ENCODE results near the gene QKI. TPM values are rescaled to one million over a fixed set of nuclear protein-coding genes. Genes with fewer than 3 reads are reported as not detected.

The QKI gene
- polyA plus RNA-seq, 1 donor (not counting 4 experiments of a cell fraction or from before 2014, with no cell fraction given) = 53.3 TPM

DNA sequence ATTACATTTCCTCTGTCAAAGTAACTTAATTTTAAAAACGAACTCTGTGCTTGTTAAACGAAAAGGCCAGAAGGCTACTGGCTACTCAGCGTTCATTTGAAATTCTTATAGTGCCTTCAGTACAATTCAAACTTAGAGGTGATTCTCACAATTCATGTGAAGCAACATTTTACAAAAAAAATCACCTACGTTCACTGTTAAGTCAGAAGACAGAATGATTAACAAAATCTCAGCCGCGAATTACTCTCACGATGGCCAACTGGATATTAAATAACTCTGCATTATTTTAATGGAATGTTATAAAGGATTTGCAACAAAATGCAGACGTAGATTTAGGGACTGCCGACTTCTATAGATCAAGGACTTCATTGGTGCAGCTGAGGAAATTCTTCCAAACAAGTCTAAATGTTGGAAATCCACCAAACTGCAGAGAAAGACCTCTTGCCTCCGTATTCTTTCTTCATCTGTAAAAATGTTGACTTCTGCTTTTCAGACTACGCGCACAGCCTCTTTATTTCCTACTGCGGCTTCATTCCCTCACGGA lies 1.6 kb upstream of the QKI start:
- Histone ChIP-seq H3K4me2 (ENCODE audit: control insufficient read depth, extremely low read depth, insufficient read depth, low read depth, low read length) (peak overlapping the region; percentile 96), H2AFZ (ENCODE audit: control insufficient read depth, low read length) (peak overlapping the region; percentile 87), H3K4me3 (ENCODE audit: control insufficient read depth in 2 of 3, extremely low read depth in 1 of 3, insufficient read depth in 2 of 3, low read depth in 1 of 3, low read length in 3 of 3) (peak overlapping the region; percentile 57 to 87 (median 72)), H3K9me3 (ENCODE audit: control insufficient read depth, low read depth, low read length) (no peaks in the 10 kb centered on the region), H4K20me1 (ENCODE audit: control insufficient read depth, extremely low read depth, insufficient read depth, low read length) (no peaks in the 10 kb centered on the region), H3K79me2 (ENCODE audit: control insufficient read depth, insufficient read depth, low read length) (peaks cover 26% of the 10 kb centered on the region), H3K27ac (ENCODE audit: control insufficient read depth, insufficient read depth, low read length) (peak overlapping the region; percentile 81), H3K27me3 (ENCODE audit: control insufficient read depth, extremely low read depth, insufficient read depth, low read length) (no peaks in the 10 kb centered on the region), H3K4me1 (ENCODE audit: control insufficient read depth, extremely low read depth, insufficient read depth, low read length) (peaks cover 3% of the 10 kb centered on the region), H3K9ac (ENCODE audit: control insufficient read depth, extremely low read depth, insufficient read depth, low read length) (peak overlapping the region; percentile 94), H3K9me1 (ENCODE audit: control insufficient read depth, extremely low read depth, insufficient read depth, low read length) (no peaks in the 10 kb centered on the region), H3K36me3 (ENCODE audit: control insufficient read depth in 2 of 2, extremely low read depth in 1 of 2, insufficient read depth in 2 of 2, low read length in 2 of 2) (no peaks in the 10 kb centered on the region)
- DNase-seq (ENCODE audit: low read depth, low spot score) (no peak), FAIRE-seq (no peak)
- TF ChIP-seq EZH2 (IDR thresholded peaks at IDR 0.05; ENCODE audit: low read length) = no peak
- TF ChIP-seq, protein P1, sequence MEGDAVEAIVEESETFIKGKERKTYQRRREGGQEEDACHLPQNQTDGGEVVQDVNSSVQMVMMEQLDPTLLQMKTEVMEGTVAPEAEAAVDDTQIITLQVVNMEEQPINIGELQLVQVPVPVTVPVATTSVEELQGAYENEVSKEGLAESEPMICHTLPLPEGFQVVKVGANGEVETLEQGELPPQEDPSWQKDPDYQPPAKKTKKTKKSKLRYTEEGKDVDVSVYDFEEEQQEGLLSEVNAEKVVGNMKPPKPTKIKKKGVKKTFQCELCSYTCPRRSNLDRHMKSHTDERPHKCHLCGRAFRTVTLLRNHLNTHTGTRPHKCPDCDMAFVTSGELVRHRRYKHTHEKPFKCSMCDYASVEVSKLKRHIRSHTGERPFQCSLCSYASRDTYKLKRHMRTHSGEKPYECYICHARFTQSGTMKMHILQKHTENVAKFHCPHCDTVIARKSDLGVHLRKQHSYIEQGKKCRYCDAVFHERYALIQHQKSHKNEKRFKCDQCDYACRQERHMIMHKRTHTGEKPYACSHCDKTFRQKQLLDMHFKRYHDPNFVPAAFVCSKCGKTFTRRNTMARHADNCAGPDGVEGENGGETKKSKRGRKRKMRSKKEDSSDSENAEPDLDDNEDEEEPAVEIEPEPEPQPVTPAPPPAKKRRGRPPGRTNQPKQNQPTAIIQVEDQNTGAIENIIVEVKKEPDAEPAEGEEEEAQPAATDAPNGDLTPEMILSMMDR (optimal IDR thresholded peaks at IDR 0.05 in 1 of 3, IDR thresholded peaks at IDR 0.05 in 1 of 3, conservative IDR thresholded peaks at IDR 0.05 in 1 of 3; ENCODE audit: extremely low read depth in 1 of 3, insufficient read depth in 2 of 3, low read length in 3 of 3) = no peak
- dilution Hi-C loops (cut with MboI; ENCODE audit: extremely low pct_ligation_motif_present, low sequenced_read_pairs) = no loop called here

DNA sequence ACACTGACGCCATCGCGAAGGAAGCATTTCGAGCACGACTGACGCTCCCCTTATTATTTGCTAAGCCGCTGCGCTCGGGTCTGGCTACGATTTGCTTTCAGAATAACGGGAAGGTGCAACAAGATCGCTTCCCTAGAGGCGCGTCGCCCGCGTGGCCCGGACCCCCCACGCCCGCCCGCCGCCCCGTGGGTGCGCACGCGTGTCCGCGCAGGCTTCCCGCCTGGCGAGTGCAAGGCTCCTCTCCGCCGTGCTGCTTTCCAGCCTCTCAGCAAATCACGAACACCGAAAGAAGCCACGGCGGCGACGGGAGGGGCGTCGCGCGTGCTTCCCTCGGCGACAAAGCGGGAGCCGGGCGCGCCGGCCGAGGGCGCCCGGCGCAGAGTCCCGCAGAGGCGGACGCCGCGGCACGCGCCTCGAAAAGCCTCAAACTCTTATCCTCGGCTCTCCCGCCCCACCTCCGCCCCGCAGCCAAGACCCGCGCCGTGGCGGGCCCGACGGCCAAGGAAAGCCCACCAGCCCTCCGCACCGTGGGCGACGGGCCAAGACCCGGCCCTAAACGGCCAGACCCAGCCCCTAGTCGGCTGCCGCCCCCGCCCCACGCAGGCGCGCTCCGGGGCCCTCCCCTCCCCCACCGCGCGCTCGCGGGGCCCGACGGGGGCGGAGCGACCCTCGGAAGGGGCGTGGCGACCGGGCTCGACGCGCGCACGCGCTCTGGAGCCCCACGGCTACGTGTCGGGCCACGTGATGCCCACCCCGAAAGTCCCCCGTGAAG lies 987 bp upstream of the QKI start:
- Histone ChIP-seq H3K27me3 (ENCODE audit: control insufficient read depth, extremely low read depth, insufficient read depth, low read length) (no peaks in the 10 kb centered on the region), H3K4me2 (ENCODE audit: control insufficient read depth, extremely low read depth, insufficient read depth, low read depth, low read length) (peak overlapping the region; percentile 96), H3K4me1 (ENCODE audit: control insufficient read depth, extremely low read depth, insufficient read depth, low read length) (peaks cover 8% of the 10 kb centered on the region), H3K36me3 (ENCODE audit: control insufficient read depth in 2 of 2, extremely low read depth in 1 of 2, insufficient read depth in 2 of 2, low read length in 2 of 2) (no peaks in the 10 kb centered on the region), H3K4me3 (ENCODE audit: control insufficient read depth in 2 of 3, extremely low read depth in 1 of 3, insufficient read depth in 2 of 3, low read depth in 1 of 3, low read length in 3 of 3) (peak overlapping the region; percentile 57 to 87 (median 72)), H3K27ac (ENCODE audit: control insufficient read depth, insufficient read depth, low read length) (peak overlapping the region; percentile 81), H3K9me1 (ENCODE audit: control insufficient read depth, extremely low read depth, insufficient read depth, low read length) (no peaks in the 10 kb centered on the region), H4K20me1 (ENCODE audit: control insufficient read depth, extremely low read depth, insufficient read depth, low read length) (peaks cover 3% of the 10 kb centered on the region), H3K79me2 (ENCODE audit: control insufficient read depth, insufficient read depth, low read length) (peaks cover 33% of the 10 kb centered on the region), H2AFZ (ENCODE audit: control insufficient read depth, low read length) (peak overlapping the region; percentile 87), H3K9me3 (ENCODE audit: control insufficient read depth, low read depth, low read length) (no peaks in the 10 kb centered on the region), H3K9ac (ENCODE audit: control insufficient read depth, extremely low read depth, insufficient read depth, low read length) (peak overlapping the region; percentile 94)
- FAIRE-seq (no peak), DNase-seq (ENCODE audit: low read depth, low spot score) (no peak)
- dilution Hi-C loops (cut with MboI; ENCODE audit: extremely low pct_ligation_motif_present, low sequenced_read_pairs) = no loop called here
- TF ChIP-seq EZH2 (IDR thresholded peaks at IDR 0.05; ENCODE audit: low read length) = no peak
- TF ChIP-seq, protein P1 (optimal IDR thresholded peaks at IDR 0.05 in 1 of 3, IDR thresholded peaks at IDR 0.05 in 1 of 3, conservative IDR thresholded peaks at IDR 0.05 in 1 of 3; ENCODE audit: extremely low read depth in 1 of 3, insufficient read depth in 2 of 3, low read length in 3 of 3) = no peak

Measured in keratinocyte (primary cell).